ENCODE measurements around the gene FAM124B.

- TF ChIP-seq CTCF (IDR thresholded peaks at IDR 0.05; ENCODE audit: control extremely low read depth in 1 of 3, insufficient read depth in 1 of 3, low read depth in 1 of 3, low read length in 3 of 3) (no peak), POLR2A (IDR thresholded peaks at IDR 0.05; ENCODE audit: control extremely low read depth in 1 of 2, low read depth in 2 of 2, low read length in 2 of 2) (no peak), JUND (IDR thresholded peaks at IDR 0.05; ENCODE audit: low read length) (no peak), POLR2AphosphoS5 (IDR thresholded peaks at IDR 0.05; ENCODE audit: low read depth, low read length) (no peak), ZNF274 (IDR thresholded peaks at IDR 0.05; ENCODE audit: borderline replicate concordance, extremely low read depth, low read length) (no peak), JUN (IDR thresholded peaks at IDR 0.05; ENCODE audit: low read depth, low read length) (no peak), USF2 (IDR thresholded peaks at IDR 0.05; ENCODE audit: low read length) (no peak), SP1 (IDR thresholded peaks at IDR 0.05; ENCODE audit: low read depth, low read length) (no peak), RFX5 (IDR thresholded peaks at IDR 0.05; ENCODE audit: borderline replicate concordance, low read depth, low read length) (no peak), CTBP2 (IDR thresholded peaks at IDR 0.05; ENCODE audit: borderline replicate concordance, insufficient read depth, insufficient read length, low read length) (no peak), MAFK (IDR thresholded peaks at IDR 0.05; ENCODE audit: low read depth, low read length) (no peak)
These were observed 11.5 kb upstream of the FAM124B start for GRCh38 chr2:224413381-224413780.

Data from H1 (cell line).